Endothelial cell of umbilical vein (primary cell): Measurements from ENCODE around the gene VSIR. TPM values are rescaled to one million over a fixed set of nuclear protein-coding genes. Genes with fewer than 3 reads are reported as not detected.

Source experiments
- BruUV-seq: library from RNA; stranded (reverse); fragments of 400-500 nt; replicated peaks from 2 replicates; lab custom pipeline; 2021; lab: Mats Ljungman, UMichigan
- CTCF ChIA-PET: fragments of 300-600, 350-600 bp; sonication (Branson Sonifier 250); formaldehyde crosslinking; loops from one replicate; lab custom pipeline; 2021; ENCODE audit warnings: antibody characterized with exemption, inconsistent platforms; lab: Charles Lee
- POLR2A ChIA-PET: fragments of 300-600, 350-600 bp; sonication (Branson Sonifier 250); formaldehyde crosslinking; loops from one replicate; lab custom pipeline; 2021; ENCODE audit warnings: antibody characterized with exemption, inconsistent platforms; lab: Charles Lee
- DNase-seq: peaks from one replicate; pipeline ENCODE4 v3.0.0-alpha.2; 2011; ENCODE audit warnings: low read depth, low spot score
- FAIRE-seq: peaks from 2 replicates; lab custom pipeline; 2011; peaks lifted over from hg19 to GRCh38; lab: Jason Lieb, UNC
- H2AFZ ChIP-seq: 2 replicates; pipeline ENCODE4 v1.6.0; 2012; ENCODE audit warnings: low read depth, low read length, control low read depth, inconsistent platforms
- H3K27ac ChIP-seq: 2 replicates; pipeline ENCODE4 v1.5.1; 2011; ENCODE audit warnings: low read depth, mild to moderate bottlenecking, control low read depth, low read length, moderate library complexity; ENCODE audit not compliant: insufficient read depth
- H3K27me3 ChIP-seq, 2 experiments: 2 replicates each; pipeline versions ENCODE4 v1.6.0 to v1.6.1; 2011; ENCODE audit warnings: low read length in 2 of 2, mixed read lengths in 1 of 2; ENCODE audit not compliant: control insufficient read depth in 2 of 2, insufficient read depth in 2 of 2
- H3K36me3 ChIP-seq, 2 experiments: 2 replicates in 1 of 2; 3 replicates in 1 of 2; pipeline ENCODE4 v1.5.1; 2011; ENCODE audit warnings: low read length in 2 of 2, mild to moderate bottlenecking in 1 of 2, moderate library complexity in 1 of 2; ENCODE audit not compliant: control insufficient read depth in 2 of 2, insufficient read depth in 2 of 2; ENCODE audit errors: extremely low read depth in 1 of 2
- H3K4me1 ChIP-seq: 3 replicates; pipeline ENCODE4 v1.5.1; 2011; ENCODE audit warnings: mild to moderate bottlenecking, low read length; ENCODE audit not compliant: control insufficient read depth, insufficient read depth; ENCODE audit errors: extremely low read depth
- H3K4me2 ChIP-seq: 2 replicates; pipeline ENCODE4 v1.6.1; 2011; ENCODE audit warnings: low read length, control low read depth, mixed read lengths; ENCODE audit not compliant: insufficient read depth
- H3K4me3 ChIP-seq, 3 experiments: fragments of 200-600 bp in 1 of 3; sonication (generic), shearing (Covaris generic) in 1 of 3; replicated peaks in 1 of 3; 2 replicates each; pipeline ENCODE4 v1.5.1; 2011 to 2016; ENCODE audit warnings: control low read depth in 3 of 3, low read length in 3 of 3, mild to moderate bottlenecking in 2 of 3, inconsistent platforms in 1 of 3, low read depth in 1 of 3, moderate library complexity in 1 of 3; ENCODE audit not compliant: insufficient read depth in 1 of 3
- H3K79me2 ChIP-seq: 2 replicates; pipeline ENCODE4 v1.6.0; 2012; ENCODE audit warnings: low read length, inconsistent platforms; ENCODE audit not compliant: control insufficient read depth, insufficient read depth
- H3K9ac ChIP-seq: replicated peaks from 2 replicates; pipeline ENCODE3; 2011; ENCODE audit warnings: low read length, control low read depth; ENCODE audit not compliant: insufficient read depth; ENCODE audit errors: extremely low read depth
- H3K9me1 ChIP-seq: replicated peaks from 3 replicates; pipeline ENCODE4 v1.6.0; 2011; ENCODE audit warnings: mild to moderate bottlenecking, low read length; ENCODE audit not compliant: control insufficient read depth, insufficient read depth; ENCODE audit errors: extremely low read depth
- H3K9me3 ChIP-seq: replicated peaks from 2 replicates; pipeline ENCODE4 v1.5.1; 2012; ENCODE audit warnings: low read length, inconsistent platforms; ENCODE audit not compliant: control insufficient read depth, insufficient read depth
- H4K20me1 ChIP-seq: replicated peaks from 2 replicates; pipeline ENCODE3; 2011; ENCODE audit warnings: mild to moderate bottlenecking, low read length; ENCODE audit not compliant: control insufficient read depth, insufficient read depth; ENCODE audit errors: extremely low read depth
- EZH2 ChIP-seq: IDR thresholded peaks from 2 replicates; pipeline ENCODE4 v1.6.1; 2012; ENCODE audit warnings: borderline replicate concordance, low read depth, mild to moderate bottlenecking, moderate library complexity, low read length, inconsistent platforms; ENCODE audit not compliant: severe bottlenecking
- FOS ChIP-seq: IDR thresholded peaks from 2 replicates; pipeline ENCODE4 v1.6.1; 2011; ENCODE audit warnings: mild to moderate bottlenecking, low read length, moderate library complexity, borderline replicate concordance; ENCODE audit not compliant: insufficient read depth
- GATA2 ChIP-seq: IDR thresholded peaks from 2 replicates; pipeline ENCODE4 v1.7.0; 2011; ENCODE audit warnings: low read depth, mild to moderate bottlenecking, moderate library complexity, mixed read lengths, low read length; ENCODE audit not compliant: insufficient read length, insufficient read depth
- JUN ChIP-seq: IDR thresholded peaks from 2 replicates; pipeline ENCODE4 v1.6.1; 2011; ENCODE audit warnings: borderline replicate concordance, low read depth; ENCODE audit not compliant: insufficient read length, insufficient read depth
- MYC ChIP-seq: IDR thresholded peaks from one replicate; pipeline ENCODE4 v1.6.1; 2011; ENCODE audit warnings: mild to moderate bottlenecking, low read depth, low read length
- POLR2A ChIP-seq: IDR thresholded peaks from 2 replicates; pipeline ENCODE4 v1.6.1; 2012; ENCODE audit warnings: low read depth, mild to moderate bottlenecking, control low read depth, low read length
- POLR2AphosphoS5 ChIP-seq: IDR thresholded peaks from 2 replicates; pipeline ENCODE4 v1.6.1; 2012; ENCODE audit warnings: low read depth, mild to moderate bottlenecking, control low read depth, low read length, moderate library complexity; ENCODE audit not compliant: insufficient read depth
- dilution Hi-C: fragments of 300-500 bp; cut with MboI; formaldehyde crosslinking; loops from one replicate; pipeline ENCODE4 v1.15.0; 2019; ENCODE audit warnings: low sequenced_read_pairs; ENCODE audit not compliant: extremely low pct_ligation_motif_present
- intact Hi-C: fragments of 100-400 bp; cut with micrococcal nuclease; formaldehyde crosslinking; loops from one replicate; pipeline ENCODE4 v1.10.0; 2022
- polyA plus RNA-seq, 4 experiments: library from polyadenylated mRNA; depleted of rRNA in 3 of 4; stranded (reverse) in 3 of 4; unstranded in 1 of 4; fragments of >200 nt; gene quantifications; 2 replicates each; pipeline versions ENCODE4 v1.2.1 to v1.2.3, GENCODE V29; 2011 to 2012; ENCODE audit warnings: missing spikeins in 1 of 4
- total RNA-seq: library from RNA; stranded (reverse); gene quantifications from 2 replicates; pipeline ENCODE4 v1.2.3, GENCODE V29; 2021
- TF ChIP-seq, protein P1 (sequence below): IDR thresholded peaks from 2 replicates; pipeline ENCODE4 v1.6.1; 2011; ENCODE audit not compliant: insufficient read depth, insufficient read length
- TF ChIP-seq, protein P2 (sequence below), 2 donors: IDR thresholded peaks; 1 replicate in 1 of 2; 2 replicates in 1 of 2; pipeline ENCODE4 v1.5.1; 2011; ENCODE audit warnings: low read length in 2 of 2, mild to moderate bottlenecking in 2 of 2, moderate library complexity in 2 of 2, control low read depth in 1 of 2, inconsistent platforms in 1 of 2, low read depth in 1 of 2; ENCODE audit not compliant: insufficient read depth in 1 of 2; ENCODE audit errors: extremely low read depth in 1 of 2

VSIR gene
- total and polyA plus RNA-seq, 2 donors (not counting 3 experiments of a cell fraction or from before 2014, with no cell fraction given) = 4.9 to 6.3 TPM

DNA sequence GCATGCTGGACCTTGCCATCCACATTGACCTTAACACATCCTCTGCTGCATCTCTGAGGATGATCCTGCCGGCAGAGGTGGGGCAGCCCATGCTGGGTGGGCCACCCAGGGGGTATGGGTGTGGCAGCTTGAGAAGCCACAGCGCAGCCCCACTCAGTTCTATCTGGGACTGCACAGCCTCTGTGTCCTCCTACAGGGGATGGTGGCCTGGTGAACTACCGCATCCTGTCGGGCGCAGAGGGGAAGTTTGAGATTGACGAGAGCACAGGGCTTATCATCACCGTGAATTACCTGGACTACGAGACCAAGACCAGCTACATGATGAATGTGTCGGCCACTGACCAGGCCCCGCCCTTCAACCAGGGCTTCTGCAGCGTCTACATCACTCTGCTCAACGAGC, 41.5 kb downstream of the VSIR start:
- POLR2A ChIA-PET = no interaction called here

DNA sequence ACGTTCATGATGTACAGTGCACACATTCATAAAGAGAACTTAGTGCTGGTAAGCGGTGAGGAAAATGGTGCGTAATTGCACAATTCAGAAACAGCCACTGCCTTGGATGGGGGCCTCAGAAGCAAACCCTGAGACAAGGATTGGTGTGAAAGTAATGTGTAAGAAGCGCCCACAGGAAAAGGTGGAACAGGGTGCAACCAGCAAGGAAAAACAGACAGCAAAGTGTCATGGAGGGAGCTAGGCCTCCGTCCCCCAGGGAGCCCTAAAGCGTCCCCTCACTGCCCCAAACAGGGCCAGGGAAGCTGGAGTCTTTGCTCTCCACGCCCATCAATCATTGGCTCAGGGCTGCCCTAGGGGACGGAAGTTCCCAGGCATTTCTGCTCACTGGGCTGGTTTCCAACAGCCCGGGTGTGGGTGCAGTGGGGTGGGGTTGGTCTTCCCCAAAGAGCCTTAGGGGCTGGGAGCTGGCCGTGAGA, 44.1 kb downstream of the VSIR start:
- H3K36me3 ChIP-seq = no peaks in the 10 kb centered on the region
- no peak for TF ChIP-seq GATA2
- TF ChIP-seq MYC = no peak
- TF ChIP-seq, protein P1, sequence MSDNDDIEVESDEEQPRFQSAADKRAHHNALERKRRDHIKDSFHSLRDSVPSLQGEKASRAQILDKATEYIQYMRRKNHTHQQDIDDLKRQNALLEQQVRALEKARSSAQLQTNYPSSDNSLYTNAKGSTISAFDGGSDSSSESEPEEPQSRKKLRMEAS = no peak
- TF ChIP-seq FOS = no peak
- TF ChIP-seq, protein P2, sequence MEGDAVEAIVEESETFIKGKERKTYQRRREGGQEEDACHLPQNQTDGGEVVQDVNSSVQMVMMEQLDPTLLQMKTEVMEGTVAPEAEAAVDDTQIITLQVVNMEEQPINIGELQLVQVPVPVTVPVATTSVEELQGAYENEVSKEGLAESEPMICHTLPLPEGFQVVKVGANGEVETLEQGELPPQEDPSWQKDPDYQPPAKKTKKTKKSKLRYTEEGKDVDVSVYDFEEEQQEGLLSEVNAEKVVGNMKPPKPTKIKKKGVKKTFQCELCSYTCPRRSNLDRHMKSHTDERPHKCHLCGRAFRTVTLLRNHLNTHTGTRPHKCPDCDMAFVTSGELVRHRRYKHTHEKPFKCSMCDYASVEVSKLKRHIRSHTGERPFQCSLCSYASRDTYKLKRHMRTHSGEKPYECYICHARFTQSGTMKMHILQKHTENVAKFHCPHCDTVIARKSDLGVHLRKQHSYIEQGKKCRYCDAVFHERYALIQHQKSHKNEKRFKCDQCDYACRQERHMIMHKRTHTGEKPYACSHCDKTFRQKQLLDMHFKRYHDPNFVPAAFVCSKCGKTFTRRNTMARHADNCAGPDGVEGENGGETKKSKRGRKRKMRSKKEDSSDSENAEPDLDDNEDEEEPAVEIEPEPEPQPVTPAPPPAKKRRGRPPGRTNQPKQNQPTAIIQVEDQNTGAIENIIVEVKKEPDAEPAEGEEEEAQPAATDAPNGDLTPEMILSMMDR (IDR thresholded peaks at IDR 0.05; ENCODE audit: extremely low read depth in 1 of 2, insufficient read depth in 1 of 2, low read depth in 1 of 2, low read length in 2 of 2) = no peak
- no peak for TF ChIP-seq POLR2A
- no peak for TF ChIP-seq JUN
- no peak for TF ChIP-seq POLR2AphosphoS5
- TF ChIP-seq EZH2 = no peak
- no peak overlapping the region for H3K9ac ChIP-seq
- CTCF ChIA-PET = interaction anchor here (1.3 kb wide), 1 partner anchor 44 kb away, joined by 6 read pairs; the partner anchor contains the start of gene VSIR
- FAIRE-seq = no peak
- H3K4me2 ChIP-seq = no peak overlapping the region
- no peak overlapping the region for H2AFZ ChIP-seq
- no peaks in the 10 kb centered on the region for H3K9me3 ChIP-seq
- H3K9me1 ChIP-seq = no peaks in the 10 kb centered on the region
- H3K27me3 ChIP-seq = peaks cover 0 to 6% of the 10 kb centered on the region in 2 experiments
- BruUV-seq = no TSS peak
- no peak for DNase-seq
- H3K27ac ChIP-seq = no peak overlapping the region
- H3K4me3 ChIP-seq = no peak overlapping the region
- intact Hi-C loops = loop anchor here (5.0 to 10.0 kb wide), 2 partner anchors 78 to 166 kb away; no protein-coding TSS in a partner anchor
- no peaks in the 10 kb centered on the region for H4K20me1 ChIP-seq
- peaks cover 3% of the 10 kb centered on the region for H3K4me1 ChIP-seq
- no peaks in the 10 kb centered on the region for H3K79me2 ChIP-seq
- dilution Hi-C loops = no loop called here
- POLR2A ChIA-PET = no interaction called here

More for the DNA sequence above, 41.5 kb downstream of the VSIR start:
- intact Hi-C loops = no loop called here
- no peak for TF ChIP-seq MYC
- no peak for TF ChIP-seq EZH2
- no peak for TF ChIP-seq POLR2AphosphoS5
- H3K4me1 ChIP-seq = no peaks in the 10 kb centered on the region
- no peak overlapping the region for H3K4me2 ChIP-seq
- H2AFZ ChIP-seq = no peak overlapping the region
- no peak overlapping the region for H3K27ac ChIP-seq
- peaks cover 0 to 6% of the 10 kb centered on the region in 2 experiments for H3K27me3 ChIP-seq
- FAIRE-seq (no peak), DNase-seq (no peak)
- no peaks in the 10 kb centered on the region for H3K9me3 ChIP-seq
- no peak overlapping the region for H3K4me3 ChIP-seq
- CTCF ChIA-PET = interaction anchor here (1.3 kb wide), 2 partner anchors 36 to 80 kb away, joined by 3 to 5 read pairs; no protein-coding TSS in a partner anchor
- BruUV-seq = no TSS peak
- H3K79me2 ChIP-seq = no peaks in the 10 kb centered on the region
- dilution Hi-C loops = no loop called here
- H3K36me3 ChIP-seq = no peaks in the 10 kb centered on the region
- H3K9me1 ChIP-seq = no peaks in the 10 kb centered on the region
- H3K9ac ChIP-seq = no peak overlapping the region
- no peaks in the 10 kb centered on the region for H4K20me1 ChIP-seq
